Esophagus squamous epithelium (tissue), 4 donors: Measurements from ENCODE around the gene CACNB1.

Source experiments
- POLR2A ChIP-seq, 4 donors: fragments of 450-650 bp; IDR thresholded peaks; one replicate each; pipeline ENCODE4 v1.6.1; 2017; ENCODE audit warnings: antibody characterized with exemption in 4 of 4, mild to moderate bottlenecking in 4 of 4, moderate library complexity in 3 of 4
- TF ChIP-seq, protein P1 (sequence below), 6 experiments: fragments of 450-650 bp in 4 of 6; fragments of 200-600 bp in 2 of 6; sonication (generic) in 2 of 6; IDR thresholded peaks; one replicate each; pipeline ENCODE4 v1.5.1; 2016 to 2019; ENCODE audit warnings: antibody characterized with exemption in 6 of 6, mild to moderate bottlenecking in 4 of 6, moderate library complexity in 4 of 6

DNA sequence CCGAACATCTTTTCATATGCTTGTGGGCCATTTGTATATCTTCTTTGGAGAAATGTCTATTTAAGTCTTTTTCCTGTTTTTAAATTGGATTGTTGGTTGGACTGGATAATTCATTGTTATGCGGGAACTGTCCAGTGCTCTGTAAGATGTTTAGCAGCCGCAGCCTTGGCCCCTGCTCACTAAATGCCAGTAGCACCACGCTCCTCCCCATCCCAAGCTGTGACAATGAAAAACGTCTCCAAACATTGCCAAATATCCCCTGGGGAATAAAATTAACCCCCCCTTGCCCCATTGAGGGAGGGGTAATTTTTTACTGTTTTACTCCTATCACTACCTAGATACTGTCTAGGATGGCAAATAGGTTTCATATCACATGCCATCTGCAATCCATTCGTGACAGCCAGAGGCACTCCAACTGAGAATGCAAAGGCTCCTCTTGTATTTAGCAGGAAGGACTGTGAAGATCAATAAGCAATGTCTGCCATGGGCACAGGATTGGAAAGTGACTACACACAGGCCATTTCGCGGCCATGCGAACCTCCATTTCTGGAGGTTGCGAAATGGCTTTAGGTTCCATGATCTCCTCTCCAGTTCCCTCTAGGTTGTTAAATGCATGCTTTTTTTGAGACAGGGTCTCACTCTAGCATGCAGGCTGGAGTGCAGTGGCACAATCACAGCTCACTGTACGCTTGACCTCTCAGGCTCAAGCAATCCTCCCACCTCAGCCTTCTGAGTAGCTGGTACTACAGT, 55.4 kb downstream of the CACNB1 start:
- TF ChIP-seq, protein P1, sequence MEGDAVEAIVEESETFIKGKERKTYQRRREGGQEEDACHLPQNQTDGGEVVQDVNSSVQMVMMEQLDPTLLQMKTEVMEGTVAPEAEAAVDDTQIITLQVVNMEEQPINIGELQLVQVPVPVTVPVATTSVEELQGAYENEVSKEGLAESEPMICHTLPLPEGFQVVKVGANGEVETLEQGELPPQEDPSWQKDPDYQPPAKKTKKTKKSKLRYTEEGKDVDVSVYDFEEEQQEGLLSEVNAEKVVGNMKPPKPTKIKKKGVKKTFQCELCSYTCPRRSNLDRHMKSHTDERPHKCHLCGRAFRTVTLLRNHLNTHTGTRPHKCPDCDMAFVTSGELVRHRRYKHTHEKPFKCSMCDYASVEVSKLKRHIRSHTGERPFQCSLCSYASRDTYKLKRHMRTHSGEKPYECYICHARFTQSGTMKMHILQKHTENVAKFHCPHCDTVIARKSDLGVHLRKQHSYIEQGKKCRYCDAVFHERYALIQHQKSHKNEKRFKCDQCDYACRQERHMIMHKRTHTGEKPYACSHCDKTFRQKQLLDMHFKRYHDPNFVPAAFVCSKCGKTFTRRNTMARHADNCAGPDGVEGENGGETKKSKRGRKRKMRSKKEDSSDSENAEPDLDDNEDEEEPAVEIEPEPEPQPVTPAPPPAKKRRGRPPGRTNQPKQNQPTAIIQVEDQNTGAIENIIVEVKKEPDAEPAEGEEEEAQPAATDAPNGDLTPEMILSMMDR (IDR thresholded peaks at IDR 0.05), result no peak
- no peak for TF ChIP-seq POLR2A (IDR thresholded peaks at IDR 0.05)
